Urothelium cell line (cell line): ENCODE results near the gene PATL1.
"Not testable (repeated sequence)": the region's sequence is repeated elsewhere in the genome, so short reads cannot be mapped to it uniquely, and the experiment has no call there.

ENCODE experiments used
- DNase-seq: peaks from one replicate; pipeline ENCODE4 v3.0.0; 2011; ENCODE audit warnings: low spot score, mixed read lengths
- FAIRE-seq: peaks from 2 replicates; lab custom pipeline; 2011; peaks lifted over from hg19 to GRCh38; lab: Jason Lieb, UNC

PATL1 gene

GRCh38 chr11:59678118-59678812 is 9.4 kb upstream of the PATL1 start:
- DNase-seq (no peak), FAIRE-seq (no peak)

GRCh38 chr11:59676205-59676604 is 7.4 kb upstream of the PATL1 start:
- FAIRE-seq (no peak), DNase-seq (no peak)

- FAIRE-seq = no peak
Observed at GRCh38 chr11:59674291-59674690, 5.5 kb upstream of the PATL1 start.

GRCh38 chr11:59673291-59673690 is 4.5 kb upstream of the PATL1 start:
- FAIRE-seq (no peak), DNase-seq (no peak)

More at GRCh38 chr11:59674291-59674690, 5.5 kb upstream of the PATL1 start:
- no peak for DNase-seq

- DNase-seq (no peak), FAIRE-seq (no peak)
Observed at GRCh38 chr11:59671471-59671870, 2.6 kb upstream of the PATL1 start.

GRCh38 chr11:59669611-59670009 is 773 bp upstream of the PATL1 start:
- peak; percentile 69 for DNase-seq
- FAIRE-seq = no peak

GRCh38 chr11:59668188-59668949 is 468 bp downstream of the PATL1 start:
- FAIRE-seq (no peak), DNase-seq (no peak)

GRCh38 chr11:59667812-59668187 is 1.0 kb downstream of the PATL1 start:
- DNase-seq (no peak), FAIRE-seq (no peak)

- DNase-seq (no peak), FAIRE-seq (no peak)
Observed at GRCh38 chr11:59666969-59667368, 1.9 kb downstream of the PATL1 start.

- FAIRE-seq = no peak
- no peak for DNase-seq
Observed at GRCh38 chr11:59660621-59661020, 8.2 kb downstream of the PATL1 start.

- DNase-seq = no peak
- no peak for FAIRE-seq
Observed at GRCh38 chr11:59659981-59660380, 8.9 kb downstream of the PATL1 start.

- no peak for FAIRE-seq
Observed at GRCh38 chr11:59658036-59658435, 10.8 kb downstream of the PATL1 start.

GRCh38 chr11:59654893-59655292 is 13.9 kb downstream of the PATL1 start:
- no peak for FAIRE-seq
- DNase-seq = no peak

More at GRCh38 chr11:59658036-59658435, 10.8 kb downstream of the PATL1 start:
- DNase-seq = no peak

GRCh38 chr11:59647245-59647980 is 21.4 kb downstream of the PATL1 start:
- FAIRE-seq (no peak), DNase-seq (no peak)

- DNase-seq = no peak
- FAIRE-seq = no peak
Observed at GRCh38 chr11:59644528-59644927, 24.3 kb downstream of the PATL1 start.

- no peak for FAIRE-seq
- no peak for DNase-seq
Observed at GRCh38 chr11:59643390-59643789, 25.4 kb downstream of the PATL1 start.

- DNase-seq (no peak), FAIRE-seq (no peak)
Observed at GRCh38 chr11:59641156-59641555, 27.7 kb downstream of the PATL1 start.

GRCh38 chr11:59630493-59630892 is 38.3 kb downstream of the PATL1 start:
- FAIRE-seq (no peak), DNase-seq (no peak)

- FAIRE-seq (no peak), DNase-seq (no peak)
Observed at GRCh38 chr11:59629996-59630395, 38.8 kb downstream of the PATL1 start.

GRCh38 chr11:59626969-59627368 is 41.9 kb downstream of the PATL1 start:
- not testable (repeated sequence) for FAIRE-seq, DNase-seq

GRCh38 chr11:59625703-59626102 is 43.1 kb downstream of the PATL1 start:
- DNase-seq = no peak
- FAIRE-seq = no peak

GRCh38 chr11:59617876-59618275 is 51.0 kb downstream of the PATL1 start:
- no peak for DNase-seq
- FAIRE-seq = no peak
